SK-N-SH (cell line): ENCODE data around the gene MVB12B. TPM values are rescaled to one million over a fixed set of nuclear protein-coding genes. Genes with fewer than 3 reads are reported as not detected.

Experiments used
- CTCF ChIA-PET: fragments of 300-600, 350-600 bp; formaldehyde crosslinking; extraction: SDS; loops from one replicate; lab custom pipeline; 2021; lab: Yijun Ruan, JAX
- POLR2A ChIA-PET: fragments of 350-600 bp; sonication (Branson Sonifier 250); formaldehyde crosslinking; extraction: SDS; loops from one replicate; lab custom pipeline; 2020; ENCODE audit warnings: antibody characterized with exemption, inconsistent platforms; lab: Yijun Ruan, JAX
- DNase-seq: peaks from one replicate; pipeline ENCODE4 v3.0.0; 2012
- H2AFZ ChIP-seq: fragments of 200-600 bp; sonication (generic); 2 replicates; pipeline ENCODE4 v1.8.1; 2016; ENCODE audit warnings: antibody characterized with exemption, mild to moderate bottlenecking, low read depth
- H3F3A ChIP-seq: fragments of 200-600 bp; sonication (generic); replicated peaks from 2 replicates; pipeline ENCODE3; 2016; ENCODE audit warnings: antibody characterized with exemption, mild to moderate bottlenecking; ENCODE audit not compliant: insufficient read depth
- H3K27ac ChIP-seq, 2 experiments: fragments of 200-500 bp in 1 of 2; fragments of 200-600 bp in 1 of 2; sonication (Bioruptor generic) in 1 of 2; sonication (generic), shearing (Covaris generic) in 1 of 2; 2 replicates each; pipeline versions ENCODE4 v1.5.1 to v1.6.1; 2014 to 2016; ENCODE audit warnings: low read depth in 2 of 2, inconsistent platforms in 1 of 2, low read length in 1 of 2, mild to moderate bottlenecking in 1 of 2, mixed read lengths in 1 of 2
- H3K27me3 ChIP-seq: fragments of 200-600 bp; sonication (generic), shearing (Covaris generic); 2 replicates; pipeline ENCODE4 v1.6.1; 2016; ENCODE audit warnings: mixed run types; ENCODE audit not compliant: insufficient read depth
- H3K36me3 ChIP-seq, 2 experiments: fragments of 200-500 bp in 1 of 2; fragments of 200-600 bp in 1 of 2; sonication (Bioruptor generic) in 1 of 2; sonication (generic) in 1 of 2; replicated peaks in 1 of 2; 2 replicates each; pipeline versions ENCODE3 to v1.5.1; 2014 to 2016; ENCODE audit warnings: low read length in 1 of 2, mild to moderate bottlenecking in 1 of 2; ENCODE audit not compliant: insufficient read depth in 2 of 2, control insufficient read depth in 1 of 2
- H3K4me1 ChIP-seq, 2 experiments: fragments of 200-500 bp in 1 of 2; fragments of 200-600 bp in 1 of 2; sonication (Bioruptor generic) in 1 of 2; sonication (generic), shearing (Covaris generic) in 1 of 2; 2 replicates each; pipeline versions ENCODE4 v1.5.1 to v1.6.1; 2014 to 2016; ENCODE audit warnings: low read depth in 1 of 2, low read length in 1 of 2, mixed run types in 1 of 2; ENCODE audit not compliant: insufficient read depth in 2 of 2, control insufficient read depth in 1 of 2
- H3K4me2 ChIP-seq: fragments of 200-600 bp; sonication (generic), shearing (Covaris generic); 2 replicates; pipeline ENCODE4 v1.6.1; 2017; ENCODE audit warnings: mixed run types
- H3K4me3 ChIP-seq, 2 experiments: fragments of 200-500 bp in 1 of 2; fragments of 200-600 bp in 1 of 2; sonication (Bioruptor generic) in 1 of 2; sonication (generic), shearing (Covaris generic) in 1 of 2; 2 replicates each; pipeline versions ENCODE4 v1.5.1 to v1.8.1; 2014 to 2016; ENCODE audit warnings: low read depth in 2 of 2, inconsistent platforms in 1 of 2, low read length in 1 of 2, mild to moderate bottlenecking in 1 of 2, mixed read lengths in 1 of 2, moderate library complexity in 1 of 2
- H3K79me2 ChIP-seq: fragments of 200-600 bp; sonication (generic); 2 replicates; pipeline ENCODE4 v1.8.1; 2017; ENCODE audit warnings: mild to moderate bottlenecking; ENCODE audit not compliant: insufficient read depth
- H3K9ac ChIP-seq: fragments of 200-600 bp; sonication (generic); 2 replicates; pipeline ENCODE4 v1.6.1; 2017; ENCODE audit warnings: mixed run types
- H3K9me2 ChIP-seq: fragments of 200-600 bp; sonication (generic); 2 replicates; pipeline ENCODE4 v1.6.1; 2017; ENCODE audit warnings: mixed run types
- H3K9me3 ChIP-seq: fragments of 200-600 bp; sonication (generic); 2 replicates; pipeline ENCODE4 v1.6.1; 2017; ENCODE audit warnings: mixed run types, mild to moderate bottlenecking, moderate library complexity
- H4K20me1 ChIP-seq: fragments of 200-600 bp; sonication (generic); 2 replicates; pipeline ENCODE4 v1.6.1; 2017; ENCODE audit warnings: mild to moderate bottlenecking, mixed run types; ENCODE audit not compliant: insufficient read depth
- EP300 ChIP-seq, 2 experiments: IDR thresholded peaks; 2 replicates each; pipeline versions ENCODE4 v1.4.0 to v1.6.1; 2012; ENCODE audit warnings: borderline replicate concordance in 1 of 2, low read depth in 1 of 2, low read length in 1 of 2
- FOSL2 ChIP-seq: IDR thresholded peaks from 2 replicates; pipeline ENCODE4 v1.4.0; 2012; ENCODE audit warnings: low read depth, mild to moderate bottlenecking, moderate library complexity, borderline replicate concordance
- FOXJ3 ChIP-seq: sonication (generic); formaldehyde crosslinking; IDR thresholded peaks from 2 replicates; pipeline ENCODE4 v1.5.1; 2020; ENCODE audit warnings: mild to moderate bottlenecking, missing genetic modification reagents
- FOXM1 ChIP-seq: IDR thresholded peaks from 2 replicates; pipeline ENCODE4 v1.4.0; 2012; ENCODE audit warnings: low read depth, mild to moderate bottlenecking
- IRF3 ChIP-seq: fragments of 150-350 bp; IDR thresholded peaks from 2 replicates; pipeline ENCODE4 v1.6.1; 2016; ENCODE audit warnings: mild to moderate bottlenecking, low read depth, low read length
- JUND ChIP-seq: IDR thresholded peaks from 2 replicates; pipeline ENCODE4 v1.4.0; 2012
- MEF2A ChIP-seq: IDR thresholded peaks from 2 replicates; pipeline ENCODE4 v1.4.0; 2012; ENCODE audit warnings: low read depth, borderline replicate concordance
- MXI1 ChIP-seq: IDR thresholded peaks from 2 replicates; pipeline ENCODE4 v1.6.1; 2012; ENCODE audit warnings: mild to moderate bottlenecking, low read depth, low read length, improper control_type of control experiment
- POLR2AphosphoS5 ChIP-seq: IDR thresholded peaks from 2 replicates; pipeline ENCODE4 v1.6.1; 2012; ENCODE audit warnings: low read depth, low read length
- RAD21 ChIP-seq: IDR thresholded peaks from 2 replicates; pipeline ENCODE4 v1.6.1; 2012; ENCODE audit warnings: mild to moderate bottlenecking, low read length
- SMC3 ChIP-seq: IDR thresholded peaks from 2 replicates; pipeline ENCODE4 v1.6.1; 2012; ENCODE audit warnings: low read depth, low read length, improper control_type of control experiment
- TCF12 ChIP-seq: IDR thresholded peaks from 2 replicates; pipeline ENCODE4 v1.4.0; 2012
- TEAD4 ChIP-seq: IDR thresholded peaks from 2 replicates; pipeline ENCODE4 v1.4.0; 2012; ENCODE audit warnings: mild to moderate bottlenecking, borderline replicate concordance; ENCODE audit not compliant: insufficient read depth
- YY1 ChIP-seq: IDR thresholded peaks from 2 replicates; pipeline ENCODE4 v1.4.0; 2012; ENCODE audit warnings: low read depth, mild to moderate bottlenecking
- ZBTB33 ChIP-seq: IDR thresholded peaks from 2 replicates; pipeline ENCODE4 v1.4.0; 2012; ENCODE audit warnings: low read depth, borderline replicate concordance
- WGBS: methylation state at CpG from one replicate; pipeline ENCODE4 v1.1.6; 2017; ENCODE audit warnings: low lambda C conversion rate; 5-methylcytosine and 5-hydroxymethylcytosine counted together
- polyA plus RNA-seq, 3 experiments: library from polyadenylated mRNA; depleted of rRNA; stranded (reverse); fragments of >200 nt; gene quantifications; 2 replicates each; pipeline ENCODE4 v1.2.3, GENCODE V29; 2012

Gene MVB12B
- polyA plus RNA-seq, 1 of the 3 experiments (the other 2 are of a cell fraction) = 5.1 TPM

GRCh38 chr9:126411225-126411947 is 84.8 kb downstream of the MVB12B start:
- Histone ChIP-seq H3K27ac (no peak overlapping the region), H3K4me3 (no peak overlapping the region), H3K9me2 (no peaks in the 10 kb centered on the region), H3K36me3 (peaks cover 0 to 7% of the 10 kb centered on the region in 2 experiments), H3K9ac (no peak overlapping the region), H3K79me2 (no peaks in the 10 kb centered on the region), H3K9me3 (no peaks in the 10 kb centered on the region), H3K4me2 (no peak overlapping the region), H3K4me1 (peaks cover 0 to 6% of the 10 kb centered on the region in 2 experiments; a peak in 1 of 4 replicates), H2AFZ (no peak overlapping the region), H4K20me1 (no peaks in the 10 kb centered on the region), H3F3A (no peaks in the 10 kb centered on the region), H3K27me3 (no peaks in the 10 kb centered on the region)
- ChIA-PET POLR2A (no interaction called here), CTCF (interaction anchor here (1.5 to 1.7 kb wide), 2 partner anchors 13 to 80 kb away, joined by 4 to 7 read pairs; no protein-coding TSS in a partner anchor)
- 94% methylated on average over 12 of the region's 12 CpGs for WGBS
- DNase-seq = no peak
- TF ChIP-seq TEAD4 = no peak
- no peak for TF ChIP-seq MXI1
- TF ChIP-seq RAD21 = no peak
- no peak for TF ChIP-seq FOXJ3 (CRISPR knock-in tag)
- TF ChIP-seq SMC3 = no peak
- TF ChIP-seq POLR2AphosphoS5 = no peak
- TF ChIP-seq YY1 = no peak

GRCh38 chr9:126411948-126412284 is 85.3 kb downstream of the MVB12B start:
- Histone ChIP-seq H4K20me1 (no peaks in the 10 kb centered on the region), H3K4me3 (no peak overlapping the region), H3K9ac (no peak overlapping the region), H3K36me3 (peaks cover 0 to 7% of the 10 kb centered on the region in 2 experiments), H3K9me2 (no peaks in the 10 kb centered on the region), H2AFZ (no peak overlapping the region), H3K79me2 (no peaks in the 10 kb centered on the region), H3K4me2 (no peak overlapping the region), H3K4me1 (peaks cover 0 to 6% of the 10 kb centered on the region in 2 experiments; a peak in 1 of 4 replicates), H3F3A (no peaks in the 10 kb centered on the region), H3K27me3 (no peaks in the 10 kb centered on the region), H3K9me3 (no peaks in the 10 kb centered on the region), H3K27ac (no peak overlapping the region)
- ChIA-PET CTCF (interaction anchor here (1.5 to 1.7 kb wide), 2 partner anchors 13 to 80 kb away, joined by 4 to 7 read pairs; no protein-coding TSS in a partner anchor), POLR2A (no interaction called here)
- no peak for TF ChIP-seq MXI1
- TF ChIP-seq ZBTB33 = no peak
- TF ChIP-seq FOXM1 = no peak
- TF ChIP-seq TCF12 = no peak
- no peak for TF ChIP-seq JUND
- TF ChIP-seq POLR2AphosphoS5 = no peak
- no peak for TF ChIP-seq IRF3
- TF ChIP-seq FOSL2 = no peak
- TF ChIP-seq MEF2A = no peak
- TF ChIP-seq EP300 (IDR thresholded peaks at IDR 0.05; ENCODE audit: borderline replicate concordance in 1 of 2, low read depth in 1 of 2, low read length in 1 of 2) = no peak
- no peak for DNase-seq
- WGBS = 95% methylated on average over 6 of the region's 6 CpGs
